Neuronal stem cell (in vitro differentiated cells): ENCODE data around the gene IFNL3.
A peak's percentile ranks its signal among the peaks of the same experiment; 100 is the strongest.
"Not testable (repeated sequence)": the region's sequence is repeated elsewhere in the genome, so short reads cannot be mapped to it uniquely, and the experiment has no call there.

Experiments used
- DNase-seq: peaks from one replicate; pipeline ENCODE4 v3.0.0-alpha.2; 2013; ENCODE audit warnings: low spot score
- H2AFZ ChIP-seq: one replicate; pipeline ENCODE4 v1.6.1; 2013; ENCODE audit warnings: mild to moderate bottlenecking, low read length, inconsistent platforms
- H2AK5ac ChIP-seq: 2 replicates; pipeline ENCODE4 v1.6.1; 2013; ENCODE audit warnings: low read depth, mild to moderate bottlenecking, inconsistent platforms, low read length, moderate library complexity, mixed read lengths
- H2BK120ac ChIP-seq: 2 replicates; pipeline ENCODE4 v1.6.1; 2013; ENCODE audit warnings: low read depth, mild to moderate bottlenecking, inconsistent platforms, low read length, moderate library complexity, mixed read lengths
- H2BK12ac ChIP-seq: one replicate; pipeline ENCODE4 v1.6.1; 2013; ENCODE audit warnings: low read length, inconsistent platforms
- H2BK15ac ChIP-seq: 2 replicates; pipeline ENCODE4 v1.6.1; 2013; ENCODE audit warnings: mild to moderate bottlenecking, low read length, inconsistent platforms, mixed read lengths
- H2BK5ac ChIP-seq: one replicate; pipeline ENCODE4 v1.6.1; 2013; ENCODE audit warnings: inconsistent platforms, mild to moderate bottlenecking, low read length, moderate library complexity
- H3K14ac ChIP-seq: one replicate; pipeline ENCODE4 v1.6.1; 2013; ENCODE audit warnings: low read length, inconsistent platforms
- H3K18ac ChIP-seq: 2 replicates; pipeline ENCODE4 v1.6.1; 2013; ENCODE audit warnings: low read length, inconsistent platforms
- H3K23ac ChIP-seq: 2 replicates; pipeline ENCODE4 v1.6.1; 2013; ENCODE audit warnings: low read depth, mild to moderate bottlenecking, mixed read lengths, low read length, inconsistent platforms; ENCODE audit not compliant: poor library complexity
- H3K27ac ChIP-seq: replicated peaks from 3 replicates; pipeline ENCODE4 v1.5.1; 2013; ENCODE audit warnings: low read length, inconsistent platforms
- H3K27me3 ChIP-seq, 3 experiments: 2 replicates each; pipeline ENCODE4 v1.6.1; 2013; ENCODE audit warnings: low read length in 3 of 3, mild to moderate bottlenecking in 2 of 3, inconsistent platforms in 1 of 3, low read depth in 1 of 3, mixed read lengths in 1 of 3, moderate library complexity in 1 of 3; ENCODE audit not compliant: control insufficient read depth in 3 of 3, insufficient read depth in 3 of 3
- H3K36me3 ChIP-seq, 2 donors: replicated peaks in 1 of 2; 2 replicates each; pipeline ENCODE4 v1.6.1; 2013; ENCODE audit warnings: low read length in 2 of 2; ENCODE audit not compliant: control insufficient read depth in 2 of 2, insufficient read depth in 2 of 2
- H3K4ac ChIP-seq: 2 replicates; pipeline ENCODE4 v1.6.1; 2013; ENCODE audit warnings: inconsistent platforms, mild to moderate bottlenecking, low read length, moderate library complexity
- H3K4me1 ChIP-seq, 2 donors: 1 replicate in 1 of 2; 2 replicates in 1 of 2; pipeline ENCODE4 v1.6.1; 2013; ENCODE audit warnings: low read length in 2 of 2, low read depth in 1 of 2; ENCODE audit not compliant: control insufficient read depth in 2 of 2, insufficient read depth in 1 of 2
- H3K4me2 ChIP-seq: one replicate; pipeline ENCODE4 v1.6.1; 2013; ENCODE audit warnings: mild to moderate bottlenecking, low read length, inconsistent platforms; ENCODE audit not compliant: insufficient read depth, poor library complexity, severe bottlenecking
- H3K4me3 ChIP-seq, 2 donors: 2 replicates each; pipeline ENCODE4 v1.5.1; 2013; ENCODE audit warnings: low read length in 2 of 2, mild to moderate bottlenecking in 2 of 2, inconsistent platforms in 1 of 2, moderate library complexity in 1 of 2
- H3K79me1 ChIP-seq: one replicate; pipeline ENCODE4 v1.6.1; 2013; ENCODE audit warnings: low read depth, mild to moderate bottlenecking, inconsistent platforms, low read length, moderate library complexity
- H3K9ac ChIP-seq: one replicate; pipeline ENCODE4 v1.6.1; 2013; ENCODE audit warnings: mild to moderate bottlenecking, low read depth, low read length, inconsistent platforms; ENCODE audit not compliant: poor library complexity
- H3K9me3 ChIP-seq, 2 donors: replicated peaks in 1 of 2; 2 replicates each; pipeline versions ENCODE3 to v1.6.1; 2013; ENCODE audit warnings: low read length in 2 of 2, mild to moderate bottlenecking in 2 of 2, inconsistent platforms in 1 of 2, low read depth in 1 of 2, mixed read lengths in 1 of 2, moderate library complexity in 1 of 2; ENCODE audit not compliant: control insufficient read depth in 2 of 2, insufficient read depth in 1 of 2
- H4K8ac ChIP-seq: one replicate; pipeline ENCODE4 v1.6.1; 2013; ENCODE audit warnings: low read depth, mild to moderate bottlenecking, inconsistent platforms, low read length, moderate library complexity
- H4K91ac ChIP-seq: one replicate; pipeline ENCODE4 v1.6.1; 2013; ENCODE audit warnings: low read length, low read depth, mild to moderate bottlenecking, inconsistent platforms; ENCODE audit not compliant: poor library complexity
- WGBS, 2 donors: extraction: QIAGEN DNeasy Blood & Tissue Kit; methylation state at CpG; one replicate each; pipeline ENCODE4 v1.1.7; 2013; ENCODE audit warnings: missing lambda C conversion rate in 2 of 2, mixed read lengths in 1 of 2; ENCODE audit not compliant: insufficient read length in 2 of 2, insufficient replicate concordance in 1 of 2; ENCODE audit errors: extremely low coverage in 2 of 2; 5-methylcytosine and 5-hydroxymethylcytosine counted together

The IFNL3 gene

GRCh38 chr19:39217094-39217493 is 27.7 kb downstream of the IFNL3 start:
- H2AFZ ChIP-seq, result no peak overlapping the region
- H2AK5ac ChIP-seq, result no peak overlapping the region
- no peaks in the 10 kb centered on the region for H3K36me3 ChIP-seq
- H3K14ac ChIP-seq, result no peak overlapping the region
- no peak overlapping the region for H3K27ac ChIP-seq
- H2BK15ac ChIP-seq, result no peak overlapping the region
- DNase-seq, result no peak
- no peak overlapping the region for H2BK12ac ChIP-seq
- no CpG with 5 or more reads among the region's 5 CpGs for WGBS, 2 donors
- H3K9me3 ChIP-seq, result peaks cover 2 to 4% of the 10 kb centered on the region in 2 donors
- no peak overlapping the region for H4K91ac ChIP-seq
- no peak overlapping the region for H4K8ac ChIP-seq
- no peak overlapping the region for H3K4me3 ChIP-seq
- H3K4ac ChIP-seq, result no peak overlapping the region
- H3K4me1 ChIP-seq, result no peaks in the 10 kb centered on the region
- no peak overlapping the region for H3K23ac ChIP-seq
- no peak overlapping the region for H3K4me2 ChIP-seq
- H3K9ac ChIP-seq, result no peak overlapping the region
- peak overlapping the region; percentile 28 for H3K18ac ChIP-seq
- H2BK120ac ChIP-seq, result no peak overlapping the region
- H2BK5ac ChIP-seq, result no peak overlapping the region
- H3K79me1 ChIP-seq, result no peaks in the 10 kb centered on the region
- H3K27me3 ChIP-seq, result no peaks in the 10 kb centered on the region

GRCh38 chr19:39215323-39215722 is 29.5 kb downstream of the IFNL3 start:
- not testable (repeated sequence) for H3K4me3 ChIP-seq, H2BK5ac ChIP-seq, H3K4ac ChIP-seq, H3K9me3 ChIP-seq, H3K4me2 ChIP-seq, DNase-seq, H4K8ac ChIP-seq, H3K9ac ChIP-seq, H3K36me3 ChIP-seq, H3K27ac ChIP-seq, H2BK120ac ChIP-seq, H3K4me1 ChIP-seq, H4K91ac ChIP-seq, H3K14ac ChIP-seq, H3K23ac ChIP-seq, H3K27me3 ChIP-seq, H3K18ac ChIP-seq, H2AK5ac ChIP-seq, H2AFZ ChIP-seq, H2BK12ac ChIP-seq, H3K79me1 ChIP-seq, H2BK15ac ChIP-seq
- WGBS, 2 donors, result no CpG with 5 or more reads among the region's 3 CpGs

- Histone ChIP-seq H2AFZ (no peak overlapping the region), H3K4me2 (no peak overlapping the region), H4K91ac (no peak overlapping the region), H3K14ac (no peak overlapping the region), H3K36me3 (no peaks in the 10 kb centered on the region), H2AK5ac (no peak overlapping the region), H3K9me3 (peaks cover 2 to 4% of the 10 kb centered on the region in 2 donors), H3K79me1 (peaks cover 2% of the 10 kb centered on the region), H2BK5ac (no peak overlapping the region), H2BK120ac (no peak overlapping the region), H3K18ac (no peak overlapping the region), H3K4me3 (no peak overlapping the region), H3K23ac (no peak overlapping the region), H3K27me3 (no peaks in the 10 kb centered on the region), H2BK15ac (no peak overlapping the region), H2BK12ac (no peak overlapping the region), H3K9ac (no peak overlapping the region), H4K8ac (no peak overlapping the region), H3K27ac (no peak overlapping the region), H3K4ac (no peak overlapping the region), H3K4me1 (no peaks in the 10 kb centered on the region)
- WGBS, 2 donors, result no CpG with 5 or more reads among the region's 8 CpGs
- no peak for DNase-seq
Observed at GRCh38 chr19:39212375-39212742, 32.4 kb downstream of the IFNL3 start.

GRCh38 chr19:39211731-39212374 is 33.0 kb downstream of the IFNL3 start:
- Histone ChIP-seq H3K18ac (no peak overlapping the region), H4K8ac (no peak overlapping the region), H4K91ac (no peak overlapping the region), H2BK120ac (no peak overlapping the region), H3K9ac (no peak overlapping the region), H2AK5ac (no peak overlapping the region), H3K4me1 (no peaks in the 10 kb centered on the region), H2BK12ac (no peak overlapping the region), H3K79me1 (peaks cover 2% of the 10 kb centered on the region), H3K14ac (no peak overlapping the region), H3K27me3 (no peaks in the 10 kb centered on the region), H3K4ac (no peak overlapping the region), H2BK5ac (no peak overlapping the region), H3K36me3 (no peaks in the 10 kb centered on the region), H3K27ac (no peak overlapping the region), H3K4me3 (no peak overlapping the region), H3K9me3 (peaks cover 0 to 4% of the 10 kb centered on the region in 2 donors), H3K4me2 (no peak overlapping the region), H3K23ac (no peak overlapping the region), H2AFZ (no peak overlapping the region), H2BK15ac (no peak overlapping the region)
- no peak for DNase-seq
- WGBS, 2 donors, result no CpG with 5 or more reads among the region's 13 CpGs
